Fibroblast of the aortic adventitia (primary cell): Measurements from ENCODE around the gene OR10G3. TPM values are rescaled to one million over a fixed set of nuclear protein-coding genes. Genes with fewer than 3 reads are reported as not detected.
"Not testable (repeated sequence)": the region's sequence is repeated elsewhere in the genome, so short reads cannot be mapped to it uniquely, and the experiment has no call there.

ENCODE experiments used
- DNase-seq: peaks from one replicate; pipeline ENCODE4 v3.0.0-alpha.2; 2010; ENCODE audit warnings: low read depth
- H3K4me3 ChIP-seq: 2 replicates; pipeline ENCODE4 v1.5.1; 2011; ENCODE audit warnings: low read depth, mild to moderate bottlenecking, control low read depth, low read length, moderate library complexity
- CTCF ChIP-seq: IDR thresholded peaks from 2 replicates; pipeline ENCODE4 v1.5.1; 2011; ENCODE audit warnings: mild to moderate bottlenecking, low read length, control low read depth, inconsistent platforms; ENCODE audit not compliant: insufficient read depth
- total RNA-seq: library from RNA; depleted of rRNA; stranded (reverse); fragments of >200 nt; gene quantifications from 2 replicates; pipeline ENCODE4 v1.2.3, GENCODE V29; 2012; ENCODE audit warnings: low replicate concordance

The OR10G3 gene
- total RNA-seq, 1 donor = not detected

- no peak for DNase-seq
- TF ChIP-seq CTCF = no peak
- no peak overlapping the region for H3K4me3 ChIP-seq
These were observed 4.2 kb downstream of the OR10G3 start for GRCh38 chr14:21575661-21576060.

- no peak overlapping the region for H3K4me3 ChIP-seq
- no peak for DNase-seq
- no peak for TF ChIP-seq CTCF
These were observed 7.3 kb downstream of the OR10G3 start for GRCh38 chr14:21572604-21573003.

GRCh38 chr14:21558703-21559170, 21.1 kb downstream of the OR10G3 start:
- no peak overlapping the region for H3K4me3 ChIP-seq
- TF ChIP-seq CTCF = no peak
- DNase-seq = no peak

- H3K4me3 ChIP-seq = peak overlapping the region; percentile 56
- DNase-seq = peak; percentile 93
These were observed 22.6 kb downstream of the OR10G3 start for GRCh38 chr14:21557084-21557901.

GRCh38 chr14:21556378-21557083, 23.3 kb downstream of the OR10G3 start:
- H3K4me3 ChIP-seq = no peak overlapping the region
- TF ChIP-seq CTCF = no peak
- DNase-seq = no peak

More at GRCh38 chr14:21557084-21557901, 22.6 kb downstream of the OR10G3 start:
- TF ChIP-seq CTCF = peak; percentile 61

- DNase-seq = no peak
- no peak overlapping the region for H3K4me3 ChIP-seq
- no peak for TF ChIP-seq CTCF
These were observed 26.6 kb downstream of the OR10G3 start for GRCh38 chr14:21553266-21553665.

GRCh38 chr14:21544588-21544987, 35.3 kb downstream of the OR10G3 start:
- not testable (repeated sequence) for DNase-seq, H3K4me3 ChIP-seq
